GM23248 (cell line): ENCODE measurements around the gene G6PC3. TPM values are rescaled to one million over a fixed set of nuclear protein-coding genes. Genes with fewer than 3 reads are reported as not detected.
"Not testable (repeated sequence)": the region's sequence is repeated elsewhere in the genome, so short reads cannot be mapped to it uniquely, and the experiment has no call there.

ENCODE experiments used
- DNase-seq: peaks from one replicate; pipeline ENCODE4 v3.0.0-alpha.2; 2015
- H2AFZ ChIP-seq: fragments of 200-600 bp; sonication (generic); 2 replicates; pipeline ENCODE4 v1.6.1; 2016; ENCODE audit warnings: antibody characterized with exemption
- H3F3A ChIP-seq: fragments of 200-600 bp; sonication (generic); 2 replicates; pipeline ENCODE4 v1.6.1; 2016; ENCODE audit warnings: mild to moderate bottlenecking, antibody characterized with exemption, mixed run types; ENCODE audit not compliant: insufficient read depth
- H3K27ac ChIP-seq: fragments of 200-600 bp; sonication (generic); 2 replicates; pipeline ENCODE4 v1.5.1; 2016; ENCODE audit warnings: mild to moderate bottlenecking
- H3K27me3 ChIP-seq: fragments of 200-600 bp; sonication (generic); replicated peaks from 2 replicates; pipeline ENCODE4 v1.6.1; 2016; ENCODE audit warnings: mild to moderate bottlenecking; ENCODE audit not compliant: insufficient read depth
- H3K36me3 ChIP-seq: fragments of 200-600 bp; sonication (generic); 2 replicates; pipeline ENCODE4 v1.6.1; 2016; ENCODE audit warnings: low read depth, mild to moderate bottlenecking
- H3K4me1 ChIP-seq: fragments of 200-600 bp; sonication (generic); 2 replicates; pipeline ENCODE4 v1.6.1; 2016; ENCODE audit warnings: mild to moderate bottlenecking; ENCODE audit not compliant: insufficient read depth
- H3K4me2 ChIP-seq: fragments of 200-600 bp; sonication (generic); one replicate; pipeline ENCODE4 v1.6.1; 2016; ENCODE audit warnings: mild to moderate bottlenecking; ENCODE audit not compliant: unreplicated experiment
- H3K4me3 ChIP-seq: fragments of 200-600 bp; sonication (generic); 2 replicates; pipeline ENCODE4 v1.5.1; 2016; ENCODE audit warnings: mild to moderate bottlenecking
- H3K79me2 ChIP-seq: fragments of 200-600 bp; sonication (generic); 2 replicates; pipeline ENCODE4 v1.6.1; 2016; ENCODE audit warnings: mild to moderate bottlenecking; ENCODE audit not compliant: insufficient read depth
- H3K9ac ChIP-seq: fragments of 200-600 bp; sonication (generic); 2 replicates; pipeline ENCODE4 v1.6.1; 2016; ENCODE audit warnings: mild to moderate bottlenecking
- H3K9me2 ChIP-seq: fragments of 200-600 bp; sonication (generic); 2 replicates; pipeline ENCODE4 v1.6.1; 2016; ENCODE audit warnings: mixed run types, mild to moderate bottlenecking, moderate library complexity; ENCODE audit not compliant: insufficient read depth
- H3K9me3 ChIP-seq: fragments of 200-600 bp; sonication (generic); one replicate; pipeline ENCODE4 v1.6.1; 2017; ENCODE audit warnings: low read depth
- H4K20me1 ChIP-seq: fragments of 200-600 bp; sonication (generic); 2 replicates; pipeline ENCODE4 v1.6.0; 2016; ENCODE audit not compliant: insufficient read depth
- EZH2 ChIP-seq: fragments of 200-600 bp; sonication (generic); IDR thresholded peaks from 2 replicates; pipeline ENCODE4 v1.6.1; 2018; ENCODE audit warnings: antibody characterized with exemption, mild to moderate bottlenecking; ENCODE audit not compliant: insufficient read depth, poor library complexity, severe bottlenecking
- EZH2phosphoT487 ChIP-seq: fragments of 200-600 bp; sonication (generic); IDR thresholded peaks from 2 replicates; pipeline ENCODE4 v1.6.1; 2018; ENCODE audit warnings: antibody characterized with exemption, moderate library complexity, mild to moderate bottlenecking, low read depth; ENCODE audit not compliant: insufficient read depth
- WGBS, 2 experiments: methylation state at CpG; one replicate each; pipeline ENCODE4 v1.1.6; 2015 to 2017; ENCODE audit warnings: low lambda C conversion rate in 2 of 2, low coverage in 1 of 2; ENCODE audit errors: missing lambda C conversion rate in 2 of 2; 5-methylcytosine and 5-hydroxymethylcytosine counted together
- in situ Hi-C: fragments of 300-500 bp; cut with MboI; formaldehyde crosslinking; loops from 2 replicates; pipeline ENCODE4 v1.15.0; 2020
- polyA plus RNA-seq: library from polyadenylated mRNA; unstranded; fragments of >200 nt; fragmentation: Nextera tagmentation; extraction: Ambion mirVana; gene quantifications from 2 replicates; pipeline ENCODE4 v1.2.1, GENCODE V29; 2016
- total RNA-seq: library from RNA; depleted of rRNA; stranded (reverse); fragments of >200 nt; shearing (Covaris generic); gene quantifications from 2 replicates; pipeline ENCODE4 v1.2.3, GENCODE V29; 2014

G6PC3 gene
- total and polyA plus RNA-seq, 2 experiments from 2014 or later: 68.5 to 128 TPM

GRCh38 chr17:44039829-44040635 is 30.5 kb upstream of the G6PC3 start:
- Histone ChIP-seq H3K27ac (peak overlapping the region; percentile 65), H2AFZ (no peak overlapping the region), H3K9me3 (no peaks in the 10 kb centered on the region), H4K20me1 (peaks cover 15% of the 10 kb centered on the region), H3K4me1 (peaks cover 39% of the 10 kb centered on the region), H3K27me3 (no peaks in the 10 kb centered on the region), H3K4me2 (peak overlapping the region; percentile 28), H3F3A (peaks cover 48% of the 10 kb centered on the region), H3K9me2 (no peaks in the 10 kb centered on the region), H3K36me3 (peaks cover 25% of the 10 kb centered on the region), H3K79me2 (peaks cover 84% of the 10 kb centered on the region), H3K4me3 (no peak overlapping the region), H3K9ac (peak overlapping the region; percentile 35)
- TF ChIP-seq EZH2phosphoT487 (no peak), EZH2 (no peak)
- DNase-seq: peak; percentile 57
- in situ Hi-C loops: no loop called here
- WGBS, 2 experiments: 63 to 67% methylated on average over 6 of the region's 6 CpGs

GRCh38 chr17:44043272-44043696 is 27.3 kb upstream of the G6PC3 start:
- Histone ChIP-seq H3K27me3 (no peaks in the 10 kb centered on the region), H4K20me1 (peaks cover 20% of the 10 kb centered on the region), H3K4me1 (peaks cover 46% of the 10 kb centered on the region), H3F3A (peaks cover 60% of the 10 kb centered on the region), H3K9ac (peak overlapping the region; percentile 64), H3K9me2 (no peaks in the 10 kb centered on the region), H3K4me2 (peak overlapping the region; percentile 60), H3K27ac (peak overlapping the region; percentile 79), H3K9me3 (no peaks in the 10 kb centered on the region), H3K4me3 (peak overlapping the region; percentile 19; the same call in 1 of the 2 replicates), H3K79me2 (peaks cover 93% of the 10 kb centered on the region), H2AFZ (no peak overlapping the region), H3K36me3 (peaks cover 21% of the 10 kb centered on the region)
- TF ChIP-seq EZH2 (no peak), EZH2phosphoT487 (no peak)
- WGBS, 2 experiments: 50 to 53% methylated on average over 4 of the region's 4 CpGs
- peak; percentile 83 for DNase-seq
- in situ Hi-C loops: no loop called here

- H3K79me2 ChIP-seq: peaks cover 93% of the 10 kb centered on the region
- H3K4me1 ChIP-seq: peaks cover 46% of the 10 kb centered on the region
- 0 to 6% methylated on average over 1 of the region's 1 CpG for WGBS, 2 experiments
- peak overlapping the region; percentile 61 for H3K9ac ChIP-seq
- peak overlapping the region; percentile 79 for H3K27ac ChIP-seq
- peaks cover 21% of the 10 kb centered on the region; the same call in 1 of the 2 replicates for H3K36me3 ChIP-seq
- no peak for TF ChIP-seq EZH2
- no peak for TF ChIP-seq EZH2phosphoT487
- peak overlapping the region; percentile 60 for H3K4me2 ChIP-seq
- peaks cover 60% of the 10 kb centered on the region for H3F3A ChIP-seq
- no peaks in the 10 kb centered on the region for H3K27me3 ChIP-seq
- H3K9me3 ChIP-seq: no peaks in the 10 kb centered on the region
- in situ Hi-C loops: no loop called here
- DNase-seq: peak; percentile 85
- peak overlapping the region; percentile 21; the same call in 1 of the 2 replicates for H3K4me3 ChIP-seq
- H3K9me2 ChIP-seq: no peaks in the 10 kb centered on the region
- no peak overlapping the region for H2AFZ ChIP-seq
- H4K20me1 ChIP-seq: peaks cover 20% of the 10 kb centered on the region
Observed at GRCh38 chr17:44044071-44044470, 26.5 kb upstream of the G6PC3 start.

DNA sequence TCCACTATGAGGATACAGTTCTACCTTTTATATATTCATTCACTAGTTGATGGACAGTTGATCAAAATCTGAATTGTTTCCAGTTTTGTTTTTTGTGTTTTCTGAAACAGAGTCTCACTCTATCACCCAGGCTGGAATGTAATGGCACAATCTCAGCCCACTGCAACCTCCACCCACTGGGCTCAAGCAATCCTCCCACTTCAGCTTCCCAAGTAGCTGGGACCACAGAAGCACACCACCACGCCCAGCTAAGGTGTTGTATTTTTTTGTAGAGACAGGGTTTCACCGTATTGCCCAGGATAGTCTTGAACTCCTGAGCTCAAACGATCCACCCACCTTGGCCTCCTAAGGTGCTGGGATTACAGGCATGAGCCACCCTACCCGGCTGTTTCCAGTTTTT is 25.0 kb upstream of the G6PC3 start:
- H3K9me3 ChIP-seq: no peaks in the 10 kb centered on the region
- H3K4me2 ChIP-seq: peak overlapping the region; percentile 4
- no peak for TF ChIP-seq EZH2
- no peak for TF ChIP-seq EZH2phosphoT487
- H3K79me2 ChIP-seq: peaks cover 94% of the 10 kb centered on the region
- H3K9ac ChIP-seq: no peak overlapping the region
- H2AFZ ChIP-seq: no peak overlapping the region
- H3F3A ChIP-seq: peaks cover 50% of the 10 kb centered on the region
- no peak overlapping the region for H3K4me3 ChIP-seq
- no peak for DNase-seq
- H3K36me3 ChIP-seq: peaks cover 27% of the 10 kb centered on the region; the same call in 1 of the 2 replicates
- 0 out of 2 replicates have a peak overlapping the region, but pooled peaks have one; percentile 79 for H3K27ac ChIP-seq
- H3K9me2 ChIP-seq: no peaks in the 10 kb centered on the region
- H3K4me1 ChIP-seq: peaks cover 36% of the 10 kb centered on the region
- in situ Hi-C loops: no loop called here
- 94 to 97% methylated on average over 4 of the region's 4 CpGs for WGBS, 2 experiments
- no peaks in the 10 kb centered on the region for H3K27me3 ChIP-seq
- peaks cover 11% of the 10 kb centered on the region for H4K20me1 ChIP-seq

DNA sequence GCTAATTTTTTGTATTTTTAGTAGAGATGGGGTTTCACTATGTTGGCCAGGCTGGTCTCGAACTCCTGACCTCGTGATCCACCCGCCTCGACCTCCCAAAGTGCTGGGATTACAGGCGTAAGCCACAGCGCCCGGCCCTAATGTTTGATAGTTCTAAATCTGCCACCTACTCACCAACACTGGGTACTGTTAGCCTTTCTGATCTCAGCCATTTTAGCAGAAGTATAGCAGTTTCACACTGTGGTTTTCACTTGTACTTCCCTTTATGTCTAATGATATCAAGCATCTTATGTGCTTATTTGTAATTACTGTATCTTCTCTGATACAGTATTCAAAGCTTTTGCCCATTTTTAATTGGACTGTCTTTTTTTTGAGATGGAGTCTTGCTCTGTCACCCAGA is 23.6 kb upstream of the G6PC3 start:
- H3K4me2 ChIP-seq, H3K9me2 ChIP-seq, H3K4me3 ChIP-seq, in situ Hi-C loops, H3K27ac ChIP-seq, H2AFZ ChIP-seq, H3K9ac ChIP-seq, DNase-seq, H3K9me3 ChIP-seq, H3K27me3 ChIP-seq: not testable (repeated sequence)
- H3K79me2 ChIP-seq: peaks cover 94% of the 10 kb centered on the region
- peaks cover 39% of the 10 kb centered on the region for H3F3A ChIP-seq
- WGBS, 2 experiments: 95 to 99% methylated on average over 7 of the region's 7 CpGs
- H3K4me1 ChIP-seq: peaks cover 31% of the 10 kb centered on the region
- peaks cover 33% of the 10 kb centered on the region for H3K36me3 ChIP-seq
- H4K20me1 ChIP-seq: peaks cover 11% of the 10 kb centered on the region
